Measurements from ENCODE around the gene PTPN9.
"Not testable (repeated sequence)": the region's sequence is repeated elsewhere in the genome, so short reads cannot be mapped to it uniquely, and the experiment has no call there.

Gene PTPN9

DNA sequence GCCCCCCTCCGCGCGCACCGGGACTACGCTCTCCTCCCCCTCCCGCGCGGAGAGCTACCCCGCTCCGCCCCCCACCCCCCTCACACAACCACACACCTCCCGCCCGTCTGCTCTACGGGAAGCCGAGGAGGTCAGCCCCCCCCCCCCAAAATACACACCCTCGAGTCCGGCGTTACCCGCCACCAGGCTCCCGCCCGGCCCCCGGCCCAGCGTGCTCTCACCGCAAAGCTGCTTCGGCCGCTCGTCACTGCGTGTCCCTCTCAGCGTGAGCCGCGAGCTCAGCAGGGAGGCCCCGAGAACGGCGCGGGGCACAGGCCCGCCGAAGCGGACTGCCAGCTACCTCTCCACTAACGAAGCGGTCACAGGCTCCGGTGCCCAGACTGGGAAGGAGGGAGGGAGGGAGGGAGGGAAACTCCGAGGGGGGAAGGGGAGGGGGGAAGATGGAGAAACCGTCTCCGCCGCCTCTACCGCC lies 127.9 kb downstream of the PTPN9 start:
- H3K9me3 ChIP-seq (replicated peaks; ENCODE audit: insufficient read depth, low read length), result no peaks in the 10 kb centered on the region
- H4K20me1 ChIP-seq (ENCODE audit: insufficient read depth, low read length), result peaks cover 33% of the 10 kb centered on the region
- H3K4me1 ChIP-seq (ENCODE audit: low read length), result peaks cover 9% of the 10 kb centered on the region
- peak overlapping the region; percentile 91 for H3K4me3 ChIP-seq (ENCODE audit: low read length)
- no peak for TF ChIP-seq EZH2 (optimal IDR thresholded peaks at IDR 0.05; ENCODE audit: low read depth, low read length)
- TF ChIP-seq, protein P1, sequence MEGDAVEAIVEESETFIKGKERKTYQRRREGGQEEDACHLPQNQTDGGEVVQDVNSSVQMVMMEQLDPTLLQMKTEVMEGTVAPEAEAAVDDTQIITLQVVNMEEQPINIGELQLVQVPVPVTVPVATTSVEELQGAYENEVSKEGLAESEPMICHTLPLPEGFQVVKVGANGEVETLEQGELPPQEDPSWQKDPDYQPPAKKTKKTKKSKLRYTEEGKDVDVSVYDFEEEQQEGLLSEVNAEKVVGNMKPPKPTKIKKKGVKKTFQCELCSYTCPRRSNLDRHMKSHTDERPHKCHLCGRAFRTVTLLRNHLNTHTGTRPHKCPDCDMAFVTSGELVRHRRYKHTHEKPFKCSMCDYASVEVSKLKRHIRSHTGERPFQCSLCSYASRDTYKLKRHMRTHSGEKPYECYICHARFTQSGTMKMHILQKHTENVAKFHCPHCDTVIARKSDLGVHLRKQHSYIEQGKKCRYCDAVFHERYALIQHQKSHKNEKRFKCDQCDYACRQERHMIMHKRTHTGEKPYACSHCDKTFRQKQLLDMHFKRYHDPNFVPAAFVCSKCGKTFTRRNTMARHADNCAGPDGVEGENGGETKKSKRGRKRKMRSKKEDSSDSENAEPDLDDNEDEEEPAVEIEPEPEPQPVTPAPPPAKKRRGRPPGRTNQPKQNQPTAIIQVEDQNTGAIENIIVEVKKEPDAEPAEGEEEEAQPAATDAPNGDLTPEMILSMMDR (IDR thresholded peaks at IDR 0.05; ENCODE audit: low read length), result no peak
- H3K27ac ChIP-seq (ENCODE audit: low read length), result peak overlapping the region; percentile 90
- no peak overlapping the region for H2AFZ ChIP-seq (ENCODE audit: low read length)
- H3K27me3 ChIP-seq (replicated peaks; ENCODE audit: insufficient read depth, low read length), result no peaks in the 10 kb centered on the region
- peaks cover 55% of the 10 kb centered on the region for H3K79me2 ChIP-seq (ENCODE audit: low read length)
- no peaks in the 10 kb centered on the region for H3K9me2 ChIP-seq (replicated peaks; ENCODE audit: insufficient read depth, low read length)
- peaks cover 42% of the 10 kb centered on the region for H3F3A ChIP-seq (ENCODE audit: insufficient read depth, low read length)
- H3K36me3 ChIP-seq (replicated peaks; ENCODE audit: insufficient read depth, low read length), result no peaks in the 10 kb centered on the region
- 0 out of 2 replicates have a peak overlapping the region, but pooled peaks have one; percentile 32 for H3K4me2 ChIP-seq (ENCODE audit: low read depth, low read length)
- DNase-seq, result no peak
- H3K9ac ChIP-seq (ENCODE audit: low read length), result peak overlapping the region; percentile 90

DNA sequence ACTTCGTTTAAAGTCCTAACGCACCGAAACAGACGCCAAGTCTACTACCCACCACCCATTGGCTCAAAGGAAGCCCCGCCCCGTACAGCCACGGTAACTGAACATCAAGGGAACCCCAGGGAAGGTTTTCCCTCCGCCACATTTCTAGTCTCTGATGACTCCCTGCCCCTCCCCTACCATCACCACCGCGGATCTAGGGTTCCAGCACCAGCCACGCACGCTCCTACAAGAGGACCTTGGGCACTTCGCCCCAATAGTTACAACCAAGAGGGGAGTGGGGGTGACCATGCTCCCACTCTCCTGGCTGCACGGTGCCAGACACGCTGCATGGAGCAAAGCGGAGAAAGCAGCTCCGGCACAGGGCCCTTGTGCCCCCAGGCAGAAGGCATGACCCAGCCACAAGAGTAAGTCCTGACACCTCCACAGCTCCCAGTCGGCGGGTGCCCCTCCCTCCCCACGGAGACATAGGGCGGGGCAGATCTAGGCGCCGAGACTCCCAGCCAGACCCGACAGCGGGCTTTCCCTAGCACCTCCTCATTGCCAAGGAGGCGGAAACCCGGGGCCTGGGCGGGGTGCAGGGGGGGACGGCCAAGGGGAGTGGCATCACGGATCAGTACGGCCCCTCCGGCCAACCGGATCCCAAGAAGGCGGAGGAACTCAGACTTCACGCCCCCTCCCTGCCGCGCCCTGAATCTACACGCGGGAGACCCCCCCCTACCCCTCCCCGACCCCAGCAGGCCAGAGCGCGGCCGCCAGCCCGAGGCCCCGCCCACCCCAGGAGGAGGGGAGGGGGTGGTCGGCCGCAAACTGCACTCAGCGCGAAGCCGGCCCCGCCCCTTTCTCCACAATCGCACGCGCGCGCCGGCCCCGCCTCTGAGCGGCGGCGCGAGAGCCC lies 128.6 kb downstream of the PTPN9 start:
- no peak overlapping the region for H2AFZ ChIP-seq (ENCODE audit: low read length)
- no peaks in the 10 kb centered on the region for H3K36me3 ChIP-seq (replicated peaks; ENCODE audit: insufficient read depth, low read length)
- DNase-seq, result peak; percentile 96
- H4K20me1 ChIP-seq (ENCODE audit: insufficient read depth, low read length), result peaks cover 37% of the 10 kb centered on the region
- peak overlapping the region; percentile 91 for H3K4me3 ChIP-seq (ENCODE audit: low read length)
- H3K9ac ChIP-seq (ENCODE audit: low read length), result peak overlapping the region; percentile 37; the same call in 1 of the 2 replicates
- H3K9me3 ChIP-seq (replicated peaks; ENCODE audit: insufficient read depth, low read length), result no peaks in the 10 kb centered on the region
- H3K4me2 ChIP-seq (ENCODE audit: low read depth, low read length), result peak overlapping the region; percentile 89
- peaks cover 37% of the 10 kb centered on the region for H3F3A ChIP-seq (ENCODE audit: insufficient read depth, low read length)
- H3K27ac ChIP-seq (ENCODE audit: low read length), result peak overlapping the region; percentile 90; the same call in 1 of the 2 replicates
- peaks cover 9% of the 10 kb centered on the region for H3K4me1 ChIP-seq (ENCODE audit: low read length)
- H3K79me2 ChIP-seq (ENCODE audit: low read length), result peaks cover 62% of the 10 kb centered on the region
- H3K27me3 ChIP-seq (replicated peaks; ENCODE audit: insufficient read depth, low read length), result no peaks in the 10 kb centered on the region
- TF ChIP-seq EZH2phosphoT487 (IDR thresholded peaks at IDR 0.05; ENCODE audit: low read length) (no peak), EZH2 (optimal IDR thresholded peaks at IDR 0.05; ENCODE audit: low read depth, low read length) (no peak)
- TF ChIP-seq, protein P1 (IDR thresholded peaks at IDR 0.05; ENCODE audit: low read length), result no peak
- no peaks in the 10 kb centered on the region for H3K9me2 ChIP-seq (replicated peaks; ENCODE audit: insufficient read depth, low read length)

DNA sequence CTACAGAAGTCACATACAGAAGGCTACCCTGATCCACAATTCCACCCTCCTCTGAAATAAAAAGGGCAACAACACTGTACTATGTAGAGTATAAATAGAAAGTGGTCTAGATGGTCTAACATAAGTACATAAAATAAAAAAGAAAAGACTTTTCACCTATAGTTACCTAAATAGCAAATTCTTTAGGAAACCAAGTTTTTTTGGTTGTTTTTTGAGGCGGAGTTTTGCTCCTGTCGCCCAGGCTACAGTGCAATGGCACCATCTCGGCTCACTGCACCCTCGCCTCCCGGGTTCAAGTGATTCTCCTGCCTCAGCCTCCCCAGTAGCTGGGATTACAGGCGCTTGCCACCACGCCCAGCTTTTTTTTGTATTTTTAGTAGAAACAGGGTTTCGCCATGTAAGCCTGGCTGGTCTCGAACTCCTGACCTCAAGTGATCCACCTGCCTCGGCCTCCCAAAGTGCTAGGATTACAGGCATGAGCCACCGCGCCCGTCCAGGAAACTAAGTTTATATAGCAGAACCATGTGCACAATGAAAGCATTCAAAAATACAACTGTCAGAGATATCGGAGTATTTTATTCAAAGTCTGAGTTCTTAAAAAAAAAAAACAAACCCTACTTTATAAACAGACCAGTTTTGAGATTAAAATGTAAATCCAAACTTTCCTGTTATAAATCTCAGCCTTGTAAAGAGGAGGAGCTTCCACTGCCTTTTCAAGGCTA lies 129.4 kb downstream of the PTPN9 start:
- TF ChIP-seq EZH2phosphoT487 (IDR thresholded peaks at IDR 0.05; ENCODE audit: low read length) (no peak), EZH2 (optimal IDR thresholded peaks at IDR 0.05; ENCODE audit: low read depth, low read length) (no peak)
- TF ChIP-seq, protein P1 (IDR thresholded peaks at IDR 0.05; ENCODE audit: low read length), result no peak
- Histone ChIP-seq H3K4me1 (ENCODE audit: low read length) (peaks cover 9% of the 10 kb centered on the region), H3K36me3 (replicated peaks; ENCODE audit: insufficient read depth, low read length) (no peaks in the 10 kb centered on the region), H3K27me3 (replicated peaks; ENCODE audit: insufficient read depth, low read length) (no peaks in the 10 kb centered on the region), H3K9me2 (replicated peaks; ENCODE audit: insufficient read depth, low read length) (no peaks in the 10 kb centered on the region), H3K27ac (ENCODE audit: low read length) (no peak overlapping the region; the same call in 1 of the 2 replicates), H3K9me3 (replicated peaks; ENCODE audit: insufficient read depth, low read length) (no peaks in the 10 kb centered on the region), H3K4me2 (ENCODE audit: low read depth, low read length) (peak overlapping the region; percentile 89), H3K9ac (ENCODE audit: low read length) (peak overlapping the region; percentile 37; the same call in 1 of the 2 replicates), H4K20me1 (ENCODE audit: insufficient read depth, low read length) (peaks cover 38% of the 10 kb centered on the region), H2AFZ (ENCODE audit: low read length) (no peak overlapping the region), H3K79me2 (ENCODE audit: low read length) (peaks cover 63% of the 10 kb centered on the region), H3K4me3 (ENCODE audit: low read length) (peak overlapping the region; percentile 91), H3F3A (ENCODE audit: insufficient read depth, low read length) (peaks cover 29% of the 10 kb centered on the region)
- no peak for DNase-seq

GRCh38 chr15:75448171-75448570 lies 130.9 kb downstream of the PTPN9 start:
- H3K9me3 ChIP-seq (replicated peaks; ENCODE audit: insufficient read depth, low read length); H3K9me2 ChIP-seq (replicated peaks; ENCODE audit: insufficient read depth, low read length); H3K27me3 ChIP-seq (replicated peaks; ENCODE audit: insufficient read depth, low read length); H3K9ac ChIP-seq (ENCODE audit: low read length); DNase-seq; H3K4me2 ChIP-seq (ENCODE audit: low read depth, low read length); H3K36me3 ChIP-seq (replicated peaks; ENCODE audit: insufficient read depth, low read length); H2AFZ ChIP-seq (ENCODE audit: low read length); H3K4me3 ChIP-seq (ENCODE audit: low read length); H3K4me1 ChIP-seq (ENCODE audit: low read length); H3K27ac ChIP-seq (ENCODE audit: low read length): not testable (repeated sequence)
- Histone ChIP-seq H4K20me1 (ENCODE audit: insufficient read depth, low read length) (peaks cover 42% of the 10 kb centered on the region), H3F3A (ENCODE audit: insufficient read depth, low read length) (peaks cover 20% of the 10 kb centered on the region), H3K79me2 (ENCODE audit: low read length) (peaks cover 74% of the 10 kb centered on the region)

Data from MM.1S (cell line).